Rectal smooth muscle tissue (tissue), 1 donor: ENCODE measurements around the gene SDF4.

ENCODE experiments used
- H3K27ac ChIP-seq: one replicate; pipeline ENCODE4 v1.7.0; 2013; ENCODE audit warnings: low read depth, low read length, inconsistent platforms
- H3K27me3 ChIP-seq: one replicate; pipeline ENCODE4 v1.7.0; 2013; ENCODE audit warnings: low read length; ENCODE audit not compliant: control insufficient read depth, insufficient read depth
- H3K36me3 ChIP-seq: one replicate; pipeline ENCODE4 v1.7.0; 2013; ENCODE audit warnings: low read length; ENCODE audit not compliant: control insufficient read depth, insufficient read depth
- H3K4me1 ChIP-seq: one replicate; pipeline ENCODE4 v1.7.0; 2013; ENCODE audit warnings: low read length; ENCODE audit not compliant: control insufficient read depth, insufficient read depth
- H3K4me3 ChIP-seq: one replicate; pipeline ENCODE4 v1.7.0; 2013; ENCODE audit warnings: low read length
- H3K9ac ChIP-seq: one replicate; pipeline ENCODE4 v1.7.0; 2013; ENCODE audit warnings: low read length

SDF4 gene

GRCh38 chr1:1268284-1268682 is 36.5 kb upstream of the SDF4 start:
- H3K4me1 ChIP-seq = peaks cover 19% of the 10 kb centered on the region
- no peak overlapping the region for H3K4me3 ChIP-seq
- H3K27me3 ChIP-seq = no peaks in the 10 kb centered on the region
- no peak overlapping the region for H3K9ac ChIP-seq
- H3K27ac ChIP-seq = no peak overlapping the region
- H3K36me3 ChIP-seq = peaks cover 13% of the 10 kb centered on the region

- Histone ChIP-seq H3K27ac (no peak overlapping the region), H3K4me1 (peaks cover 18% of the 10 kb centered on the region), H3K4me3 (no peak overlapping the region), H3K27me3 (no peaks in the 10 kb centered on the region), H3K36me3 (peaks cover 13% of the 10 kb centered on the region), H3K9ac (no peak overlapping the region)
These were observed 35.9 kb upstream of the SDF4 start for GRCh38 chr1:1267488-1268283.

- Histone ChIP-seq H3K9ac (no peak overlapping the region), H3K27me3 (no peaks in the 10 kb centered on the region), H3K36me3 (peaks cover 30% of the 10 kb centered on the region), H3K27ac (peak overlapping the region; percentile 6), H3K4me3 (no peak overlapping the region), H3K4me1 (no peaks in the 10 kb centered on the region)
These were observed 33.1 kb upstream of the SDF4 start for GRCh38 chr1:1264868-1265272.

- Histone ChIP-seq H3K4me1 (no peaks in the 10 kb centered on the region), H3K36me3 (peaks cover 35% of the 10 kb centered on the region), H3K4me3 (no peak overlapping the region), H3K9ac (no peak overlapping the region), H3K27me3 (no peaks in the 10 kb centered on the region), H3K27ac (no peak overlapping the region)
These were observed 32.2 kb upstream of the SDF4 start for GRCh38 chr1:1264026-1264425.

- Histone ChIP-seq H3K27me3 (no peaks in the 10 kb centered on the region), H3K36me3 (peaks cover 35% of the 10 kb centered on the region), H3K9ac (no peak overlapping the region), H3K4me3 (no peak overlapping the region), H3K27ac (no peak overlapping the region), H3K4me1 (no peaks in the 10 kb centered on the region)
These were observed 31.0 kb upstream of the SDF4 start for GRCh38 chr1:1262758-1263157.

- Histone ChIP-seq H3K4me3 (no peak overlapping the region), H3K27ac (no peak overlapping the region), H3K27me3 (no peaks in the 10 kb centered on the region), H3K36me3 (peaks cover 32% of the 10 kb centered on the region), H3K9ac (no peak overlapping the region), H3K4me1 (no peaks in the 10 kb centered on the region)
These were observed 30.3 kb upstream of the SDF4 start for GRCh38 chr1:1262071-1262470.

GRCh38 chr1:1260843-1261560 is 29.2 kb upstream of the SDF4 start:
- Histone ChIP-seq H3K27ac (no peak overlapping the region), H3K9ac (no peak overlapping the region), H3K4me1 (no peaks in the 10 kb centered on the region), H3K27me3 (no peaks in the 10 kb centered on the region), H3K36me3 (peaks cover 36% of the 10 kb centered on the region), H3K4me3 (no peak overlapping the region)

- H3K27ac ChIP-seq = no peak overlapping the region
- H3K4me3 ChIP-seq = no peak overlapping the region
- peaks cover 41% of the 10 kb centered on the region for H3K36me3 ChIP-seq
- no peaks in the 10 kb centered on the region for H3K4me1 ChIP-seq
- H3K27me3 ChIP-seq = no peaks in the 10 kb centered on the region
- no peak overlapping the region for H3K9ac ChIP-seq
These were observed 28.3 kb upstream of the SDF4 start for GRCh38 chr1:1259951-1260600.

- no peaks in the 10 kb centered on the region for H3K27me3 ChIP-seq
- H3K27ac ChIP-seq = no peak overlapping the region
- H3K36me3 ChIP-seq = peaks cover 46% of the 10 kb centered on the region
- no peak overlapping the region for H3K4me3 ChIP-seq
- H3K9ac ChIP-seq = no peak overlapping the region
- H3K4me1 ChIP-seq = no peaks in the 10 kb centered on the region
These were observed 27.7 kb upstream of the SDF4 start for GRCh38 chr1:1259540-1259939.

GRCh38 chr1:1259119-1259488 is 27.3 kb upstream of the SDF4 start:
- H3K27me3 ChIP-seq = no peaks in the 10 kb centered on the region
- peaks cover 44% of the 10 kb centered on the region for H3K36me3 ChIP-seq
- no peak overlapping the region for H3K27ac ChIP-seq
- H3K4me1 ChIP-seq = no peaks in the 10 kb centered on the region
- H3K9ac ChIP-seq = no peak overlapping the region
- H3K4me3 ChIP-seq = no peak overlapping the region

- Histone ChIP-seq H3K4me1 (no peaks in the 10 kb centered on the region), H3K27me3 (no peaks in the 10 kb centered on the region), H3K9ac (no peak overlapping the region), H3K27ac (no peak overlapping the region), H3K4me3 (no peak overlapping the region), H3K36me3 (peaks cover 41% of the 10 kb centered on the region)
These were observed 25.4 kb upstream of the SDF4 start for GRCh38 chr1:1256956-1257871.

- H3K9ac ChIP-seq = no peak overlapping the region
- H3K27me3 ChIP-seq = no peaks in the 10 kb centered on the region
- H3K4me3 ChIP-seq = no peak overlapping the region
- H3K36me3 ChIP-seq = peaks cover 32% of the 10 kb centered on the region
- H3K27ac ChIP-seq = no peak overlapping the region
- no peaks in the 10 kb centered on the region for H3K4me1 ChIP-seq
These were observed 23.8 kb upstream of the SDF4 start for GRCh38 chr1:1255611-1256010.
